WERI-Rb-1 (cell line): ENCODE measurements around the gene ATAD3B.

Experiments used
- DNase-seq: peaks from one replicate; pipeline ENCODE4 v3.0.0-alpha.2; 2020
- H3K27ac ChIP-seq: fragments of 250-450 bp; sonication (Bioruptor Pico); 2 replicates; pipeline ENCODE4 v1.5.1; 2020; ENCODE audit warnings: mild to moderate bottlenecking, moderate library complexity
- H3K27me3 ChIP-seq: fragments of 250-450 bp; sonication (Bioruptor Pico); 2 replicates; pipeline ENCODE4 v1.5.1; 2021; ENCODE audit warnings: mild to moderate bottlenecking, low read depth, moderate library complexity; ENCODE audit not compliant: insufficient read depth, severe bottlenecking
- H3K36me3 ChIP-seq: fragments of 250-450 bp; sonication (Bioruptor Pico); 2 replicates; pipeline ENCODE4 v1.5.1; 2020; ENCODE audit warnings: mild to moderate bottlenecking, moderate library complexity
- H3K4me3 ChIP-seq: 2 replicates; pipeline ENCODE4 v1.5.1; 2011; ENCODE audit warnings: low read depth, mild to moderate bottlenecking, control low read depth, low read length
- H3K9me3 ChIP-seq: fragments of 250-450 bp; sonication (Bioruptor Pico); 2 replicates; pipeline ENCODE4 v1.5.1; 2021; ENCODE audit warnings: mild to moderate bottlenecking, moderate library complexity; ENCODE audit not compliant: severe bottlenecking
- TF ChIP-seq, protein P1 (sequence below): IDR thresholded peaks from 2 replicates; pipeline ENCODE4 v1.5.1; 2011; ENCODE audit warnings: low read depth, mild to moderate bottlenecking, control low read depth, inconsistent platforms, low read length

ATAD3B gene

GRCh38 chr1:1538989-1539309 is 67.4 kb downstream of the ATAD3B start:
- TF ChIP-seq, protein P1, sequence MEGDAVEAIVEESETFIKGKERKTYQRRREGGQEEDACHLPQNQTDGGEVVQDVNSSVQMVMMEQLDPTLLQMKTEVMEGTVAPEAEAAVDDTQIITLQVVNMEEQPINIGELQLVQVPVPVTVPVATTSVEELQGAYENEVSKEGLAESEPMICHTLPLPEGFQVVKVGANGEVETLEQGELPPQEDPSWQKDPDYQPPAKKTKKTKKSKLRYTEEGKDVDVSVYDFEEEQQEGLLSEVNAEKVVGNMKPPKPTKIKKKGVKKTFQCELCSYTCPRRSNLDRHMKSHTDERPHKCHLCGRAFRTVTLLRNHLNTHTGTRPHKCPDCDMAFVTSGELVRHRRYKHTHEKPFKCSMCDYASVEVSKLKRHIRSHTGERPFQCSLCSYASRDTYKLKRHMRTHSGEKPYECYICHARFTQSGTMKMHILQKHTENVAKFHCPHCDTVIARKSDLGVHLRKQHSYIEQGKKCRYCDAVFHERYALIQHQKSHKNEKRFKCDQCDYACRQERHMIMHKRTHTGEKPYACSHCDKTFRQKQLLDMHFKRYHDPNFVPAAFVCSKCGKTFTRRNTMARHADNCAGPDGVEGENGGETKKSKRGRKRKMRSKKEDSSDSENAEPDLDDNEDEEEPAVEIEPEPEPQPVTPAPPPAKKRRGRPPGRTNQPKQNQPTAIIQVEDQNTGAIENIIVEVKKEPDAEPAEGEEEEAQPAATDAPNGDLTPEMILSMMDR, result no peak
- DNase-seq, result no peak
- peak overlapping the region; percentile 40 for H3K4me3 ChIP-seq
- no peaks in the 10 kb centered on the region for H3K27me3 ChIP-seq
- H3K9me3 ChIP-seq, result no peaks in the 10 kb centered on the region
- no peak overlapping the region for H3K27ac ChIP-seq
- H3K36me3 ChIP-seq, result peaks cover 51% of the 10 kb centered on the region

GRCh38 chr1:1539310-1540089 is 67.9 kb downstream of the ATAD3B start:
- Histone ChIP-seq H3K4me3 (peak overlapping the region; percentile 40), H3K36me3 (peaks cover 48% of the 10 kb centered on the region), H3K27ac (no peak overlapping the region), H3K9me3 (no peaks in the 10 kb centered on the region), H3K27me3 (no peaks in the 10 kb centered on the region)
- DNase-seq, result peak; percentile 44
- TF ChIP-seq, protein P1, result no peak

DNA sequence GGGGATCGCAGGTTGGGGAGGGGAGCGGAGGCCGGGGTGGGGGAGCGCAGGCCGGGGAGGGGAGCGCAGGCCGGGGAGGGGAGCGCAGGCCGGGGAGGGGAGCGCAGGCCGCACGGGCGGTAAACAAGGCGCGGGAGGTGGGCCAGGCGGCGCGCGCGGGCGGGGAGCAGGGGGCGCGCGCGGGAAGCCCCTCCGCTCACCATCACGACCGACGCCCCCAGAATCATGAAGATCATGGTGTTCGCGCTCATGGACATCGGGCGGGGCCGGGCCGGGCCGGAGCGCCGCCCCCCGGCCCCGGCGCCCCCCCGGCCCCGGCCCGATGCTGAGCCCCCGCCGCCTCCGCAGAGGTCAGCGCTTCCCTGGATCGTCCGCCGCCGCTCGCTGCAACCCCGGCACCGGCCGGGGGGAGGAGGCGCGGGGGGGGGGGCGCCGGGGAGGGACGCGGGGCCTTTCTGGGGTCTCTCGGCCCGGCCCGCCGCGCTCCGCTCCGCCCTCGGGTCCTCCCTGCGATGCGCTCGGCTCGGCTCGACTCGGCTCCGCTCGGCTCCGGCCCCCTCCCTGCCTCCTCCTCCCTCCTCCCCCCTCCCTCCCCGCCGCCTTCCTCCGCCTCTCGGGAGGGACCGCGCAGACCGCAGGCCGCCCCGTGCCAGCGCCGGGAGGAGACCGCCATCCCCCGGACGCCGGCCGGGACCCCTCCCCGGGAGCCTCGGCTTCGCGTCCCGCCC is 68.7 kb downstream of the ATAD3B start, which contains the start of gene TMEM240:
Gene TMEM240 (minus strand): TSS at position 535 of the 728 bp plus-strand sequence. CDS start 278 bp downstream, at position 257.
- Histone ChIP-seq H3K36me3 (peaks cover 44% of the 10 kb centered on the region), H3K27me3 (no peaks in the 10 kb centered on the region), H3K9me3 (no peaks in the 10 kb centered on the region), H3K4me3 (peak within 1 kb of the TSS; percentile 45), H3K27ac (peak within 1 kb of the TSS; percentile 66)
- TF ChIP-seq, protein P1, result no peak
- DNase-seq, result peak; percentile 89

DNA sequence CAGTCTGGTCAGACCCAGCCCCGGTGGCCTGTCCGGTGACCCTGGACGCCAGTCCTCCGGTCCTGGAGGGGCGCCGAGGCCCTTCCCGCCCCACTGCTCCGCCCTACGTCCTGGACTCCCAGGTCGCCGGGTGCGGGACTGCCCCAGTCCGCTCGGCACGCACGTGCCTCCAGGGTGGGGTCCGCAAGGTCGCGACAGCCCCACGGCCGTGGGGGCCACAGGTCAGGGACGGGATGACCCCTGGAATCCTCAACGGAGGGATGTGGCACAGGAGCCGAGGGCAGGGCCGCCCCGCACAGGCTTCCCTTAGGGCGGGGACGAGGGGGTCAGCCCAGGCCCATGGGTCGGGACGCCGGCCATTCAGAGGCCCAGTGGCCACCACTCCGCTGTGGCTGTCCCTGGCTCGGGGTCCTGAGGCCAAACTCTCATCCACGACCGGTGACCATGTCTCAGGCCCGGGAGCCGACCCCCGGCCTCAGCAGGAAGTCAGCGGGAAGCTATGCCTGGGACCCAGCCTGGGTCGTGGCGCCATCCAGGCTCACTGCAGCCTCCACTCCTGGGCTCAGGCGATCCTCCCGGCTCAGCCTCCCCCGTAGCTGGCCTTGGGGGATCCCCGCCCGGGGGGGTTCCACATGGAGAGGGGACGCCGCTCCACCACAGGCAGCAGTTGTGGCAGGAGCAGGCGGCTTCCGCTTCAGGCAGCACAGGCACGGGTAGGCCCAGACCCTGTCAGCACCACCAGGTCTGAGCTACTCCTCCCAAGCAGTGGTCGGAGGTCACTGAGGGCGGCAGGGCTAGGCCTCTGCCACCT is 69.5 kb downstream of the ATAD3B start:
- no peak for DNase-seq
- Histone ChIP-seq H3K27me3 (no peaks in the 10 kb centered on the region), H3K9me3 (no peaks in the 10 kb centered on the region), H3K27ac (peak overlapping the region; percentile 66), H3K36me3 (peaks cover 42% of the 10 kb centered on the region), H3K4me3 (peak overlapping the region; percentile 45)
- TF ChIP-seq, protein P1, result no peak

DNA sequence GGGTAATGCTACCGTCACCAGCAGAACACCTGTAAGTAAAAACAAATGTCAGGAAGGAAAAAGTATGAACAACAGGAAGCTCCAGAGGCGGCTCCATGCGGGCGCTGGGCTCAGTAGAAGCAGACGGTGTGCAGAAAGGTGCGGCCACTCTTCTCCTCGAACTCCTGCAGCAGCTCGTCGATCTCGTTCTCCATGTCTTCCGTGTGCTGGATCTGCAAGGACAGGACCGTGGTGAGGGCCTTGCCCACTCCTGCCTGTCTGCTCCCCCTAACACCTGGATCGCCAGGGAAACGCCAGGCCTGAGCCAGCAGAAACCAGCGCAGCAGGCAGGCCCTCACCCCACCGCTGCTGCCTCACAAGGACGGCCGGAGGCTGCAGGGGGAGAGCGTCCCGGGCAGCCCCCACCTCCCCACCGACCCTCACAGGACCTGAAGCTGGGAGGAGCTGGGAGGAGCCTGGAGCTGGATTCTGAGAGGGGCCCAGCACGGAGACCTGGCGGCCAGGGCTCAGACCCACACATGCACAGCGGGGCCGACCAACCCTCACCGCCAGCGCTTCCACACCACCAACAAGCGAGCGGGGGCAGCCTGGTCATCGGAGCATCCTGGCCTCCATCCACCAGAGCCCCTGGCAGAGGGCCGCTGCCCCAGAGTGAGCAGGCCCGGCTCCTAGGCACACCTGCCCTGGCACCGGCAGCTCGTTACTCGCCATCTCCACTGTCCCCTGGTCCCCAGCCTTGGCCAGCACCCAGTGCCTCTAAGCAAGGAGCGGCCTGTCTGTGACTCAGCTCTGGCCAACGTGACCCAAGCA is 70.6 kb downstream of the ATAD3B start:
- DNase-seq, result no peak
- H3K36me3 ChIP-seq, result peaks cover 42% of the 10 kb centered on the region
- H3K9me3 ChIP-seq, result no peaks in the 10 kb centered on the region
- no peak overlapping the region for H3K4me3 ChIP-seq
- no peaks in the 10 kb centered on the region for H3K27me3 ChIP-seq
- H3K27ac ChIP-seq, result no peak overlapping the region
- TF ChIP-seq, protein P1, result no peak
